Effector CD4-positive, alpha-beta T cell (primary cell): Measurements from ENCODE around the gene CLEC1A.
"Not testable (repeated sequence)": the region's sequence is repeated elsewhere in the genome, so short reads cannot be mapped to it uniquely, and the experiment has no call there.

Source experiments
- DNase-seq: peaks from one replicate; pipeline ENCODE4 v3.0.0-alpha.2; 2020

The CLEC1A gene

GRCh38 chr12:10033783-10034545, 64.8 kb downstream of the CLEC1A start:
- no peak for DNase-seq

GRCh38 chr12:10031771-10032175, 67.0 kb downstream of the CLEC1A start:
- no peak for DNase-seq

DNA sequence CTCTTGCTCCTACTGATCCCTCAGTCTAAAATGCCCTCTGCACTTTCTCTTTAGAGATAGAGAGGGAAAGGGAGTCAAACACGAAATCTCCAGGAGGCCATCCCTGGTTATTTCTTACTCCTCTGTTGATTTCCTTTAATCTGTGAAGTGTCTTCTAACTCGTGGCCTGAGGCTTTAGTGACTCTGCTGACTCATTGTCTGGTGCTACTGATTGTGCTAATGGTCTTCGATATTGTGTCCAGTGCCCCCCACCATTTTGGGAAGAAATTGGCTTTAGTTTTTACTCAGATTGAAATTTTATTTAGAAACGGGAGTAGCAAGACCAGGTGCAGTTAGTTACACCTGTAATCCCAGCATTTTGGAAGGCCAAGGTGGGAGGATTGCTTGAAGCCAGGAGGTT, 67.5 kb downstream of the CLEC1A start:
- no peak for DNase-seq

- no peak for DNase-seq
Measured at GRCh38 chr12:10030446-10030845, 68.3 kb downstream of the CLEC1A start, which contains the start of gene CLEC9A. Gene CLEC9A (plus strand): TSS chr12:10030682. CDS start chr12:10052688, 22,006 bp downstream.

DNA sequence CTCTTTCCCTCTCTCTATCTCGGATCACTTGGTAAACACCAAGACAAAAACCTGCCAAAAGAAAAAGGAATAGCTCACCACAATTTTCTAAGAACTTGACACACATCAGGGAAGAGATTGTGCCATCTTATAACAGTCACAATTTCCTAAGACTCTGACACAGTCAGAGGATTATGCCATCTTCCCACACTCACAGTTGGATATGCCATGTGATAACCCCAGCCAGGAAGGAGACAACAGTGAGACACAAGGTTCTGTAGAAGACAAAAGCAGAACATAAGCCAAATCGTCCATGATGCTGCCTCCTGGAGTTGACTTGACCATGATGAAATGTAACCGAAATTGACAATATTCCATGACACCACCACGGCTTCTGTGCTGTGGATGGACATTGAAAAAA, 71.1 kb downstream of the CLEC1A start:
- DNase-seq, result no peak

DNA sequence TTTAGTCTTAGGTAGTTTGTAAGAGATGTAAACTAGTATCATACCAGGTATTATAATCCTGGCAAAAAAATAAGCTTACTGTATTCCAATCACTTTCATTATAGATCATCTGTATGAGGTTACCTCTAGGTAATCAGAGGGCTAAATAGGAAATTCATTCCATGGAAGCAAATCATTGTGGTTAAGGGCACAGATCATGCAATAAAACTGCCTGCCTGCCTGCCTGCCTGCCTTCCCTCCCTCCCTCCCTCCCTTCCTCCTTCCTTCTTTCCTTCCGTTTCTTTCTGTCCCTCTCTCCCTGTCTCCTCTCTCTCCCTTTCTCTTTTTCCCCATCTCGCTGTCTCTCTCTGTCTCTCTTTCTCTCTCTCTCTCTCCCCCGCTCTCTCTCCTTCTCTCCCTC, 71.5 kb downstream of the CLEC1A start:
- no peak for DNase-seq

GRCh38 chr12:10026666-10027065, 72.1 kb downstream of the CLEC1A start:
- DNase-seq, result not testable (repeated sequence)

GRCh38 chr12:10025236-10025635, 73.5 kb downstream of the CLEC1A start:
- DNase-seq, result no peak

DNA sequence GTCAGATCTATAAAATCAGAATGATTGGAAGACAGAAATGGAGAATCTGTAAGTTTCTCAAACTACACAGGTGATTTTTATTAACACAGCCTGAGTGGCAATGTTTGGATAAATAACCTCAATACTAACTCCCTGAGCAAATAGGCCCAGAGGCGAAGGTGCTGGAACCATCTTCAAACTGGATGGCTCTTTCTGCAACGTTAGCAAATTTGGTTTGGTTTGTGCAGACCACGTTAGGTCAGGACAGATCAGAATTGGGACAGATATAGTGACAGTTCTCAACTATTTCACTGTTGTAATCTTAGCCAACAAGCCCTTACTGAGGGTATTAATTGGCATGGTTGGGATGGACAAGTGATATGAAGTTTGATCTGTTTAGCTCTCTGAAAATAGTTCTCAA, 77.4 kb downstream of the CLEC1A start:
- no peak for DNase-seq
